ENCODE measurements around the gene PUSL1. TPM values are rescaled to one million over a fixed set of nuclear protein-coding genes. Genes with fewer than 3 reads are reported as not detected.
A peak's percentile ranks its signal among the peaks of the same experiment; 100 is the strongest.

PUSL1 gene
- total RNA-seq, 1 donor from 2014 or later: 14.2 TPM

GRCh38 chr1:1324524-1325287 is 16.3 kb downstream of the PUSL1 start, which contains the start of the genes CPTP and INTS11:
TSS of gene CPTP (plus strand) at chr1:1324802. CDS start at chr1:1326911, 2,109 bp downstream.
TSS of gene INTS11 (minus strand) at chr1:1324660. CDS start at chr1:1324608, 52 bp downstream.
- DNase-seq (ENCODE audit: low read depth): peak; percentile 75

DNA sequence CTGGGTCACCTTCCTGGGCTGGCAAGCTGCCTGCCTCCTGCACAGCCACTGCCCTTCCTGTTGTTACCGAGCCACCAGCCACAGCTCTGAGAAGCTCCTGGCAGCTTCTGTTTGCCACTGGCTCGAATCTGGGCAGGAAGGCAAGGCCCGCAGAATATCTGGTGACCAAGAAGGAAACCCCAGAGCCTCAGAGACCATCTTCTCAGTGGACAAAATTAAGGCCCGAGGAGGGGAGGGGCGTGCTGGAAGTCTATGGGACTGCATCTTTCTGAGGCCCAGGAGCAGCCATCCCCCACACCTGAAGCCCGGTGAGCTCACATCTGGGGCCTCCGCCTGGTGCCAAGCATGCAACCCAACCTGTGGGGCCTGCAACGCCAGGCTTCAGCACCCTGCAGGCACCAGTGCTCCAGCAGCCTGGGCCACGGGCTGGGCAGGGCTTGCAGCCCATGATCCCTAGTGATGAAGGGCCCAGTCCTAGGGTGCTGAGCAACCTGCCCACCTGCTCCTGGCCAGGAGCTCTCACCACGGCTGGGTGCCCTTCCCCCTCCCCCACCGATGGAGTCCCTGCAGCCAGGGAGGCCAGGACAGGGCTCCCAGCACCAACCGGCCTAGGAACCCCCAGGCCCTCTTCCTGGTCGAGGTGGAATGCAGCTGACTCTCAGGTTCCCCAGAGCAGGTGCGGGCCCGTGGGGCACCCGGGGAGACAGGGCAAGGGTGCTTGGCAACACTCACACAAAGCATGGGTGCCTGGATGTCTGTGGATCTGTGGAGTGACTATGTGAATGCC is 17.1 kb downstream of the PUSL1 start:
- no peak for DNase-seq (ENCODE audit: low read depth)

DNA sequence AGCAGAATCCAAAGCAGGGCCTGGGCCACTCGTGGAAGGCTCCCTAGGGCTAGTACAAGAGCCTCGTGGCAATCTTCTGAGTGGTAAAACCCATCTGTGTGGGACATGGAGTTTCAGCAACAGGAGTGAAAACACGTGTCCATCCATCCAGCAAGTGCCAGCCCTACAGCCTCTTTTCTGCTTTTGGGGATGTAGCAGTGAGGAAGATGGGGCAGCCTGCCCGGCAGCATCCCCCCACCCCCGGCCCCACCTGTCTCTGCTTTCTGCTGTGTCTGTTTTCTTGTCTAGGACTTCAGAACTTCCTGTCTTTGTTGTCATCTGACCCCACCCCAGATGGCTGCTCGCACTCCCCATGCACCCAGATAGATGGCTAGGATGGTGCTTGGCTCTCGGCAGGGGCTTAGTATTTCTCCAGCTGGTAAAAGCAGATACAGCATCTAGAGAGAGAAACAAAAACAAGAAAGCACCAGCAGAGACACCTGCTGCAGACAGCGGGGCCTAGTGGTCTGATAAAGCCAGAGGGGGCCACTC is 17.7 kb downstream of the PUSL1 start:
- no peak for DNase-seq (ENCODE audit: low read depth)

GRCh38 chr1:1327291-1327690 is 18.9 kb downstream of the PUSL1 start:
- no peak for DNase-seq (ENCODE audit: low read depth)

- DNase-seq (ENCODE audit: low read depth): no peak
Observed at GRCh38 chr1:1328254-1328653, 19.9 kb downstream of the PUSL1 start.

- no peak for DNase-seq (ENCODE audit: low read depth)
Observed at GRCh38 chr1:1329304-1330210, 21.2 kb downstream of the PUSL1 start.

DNA sequence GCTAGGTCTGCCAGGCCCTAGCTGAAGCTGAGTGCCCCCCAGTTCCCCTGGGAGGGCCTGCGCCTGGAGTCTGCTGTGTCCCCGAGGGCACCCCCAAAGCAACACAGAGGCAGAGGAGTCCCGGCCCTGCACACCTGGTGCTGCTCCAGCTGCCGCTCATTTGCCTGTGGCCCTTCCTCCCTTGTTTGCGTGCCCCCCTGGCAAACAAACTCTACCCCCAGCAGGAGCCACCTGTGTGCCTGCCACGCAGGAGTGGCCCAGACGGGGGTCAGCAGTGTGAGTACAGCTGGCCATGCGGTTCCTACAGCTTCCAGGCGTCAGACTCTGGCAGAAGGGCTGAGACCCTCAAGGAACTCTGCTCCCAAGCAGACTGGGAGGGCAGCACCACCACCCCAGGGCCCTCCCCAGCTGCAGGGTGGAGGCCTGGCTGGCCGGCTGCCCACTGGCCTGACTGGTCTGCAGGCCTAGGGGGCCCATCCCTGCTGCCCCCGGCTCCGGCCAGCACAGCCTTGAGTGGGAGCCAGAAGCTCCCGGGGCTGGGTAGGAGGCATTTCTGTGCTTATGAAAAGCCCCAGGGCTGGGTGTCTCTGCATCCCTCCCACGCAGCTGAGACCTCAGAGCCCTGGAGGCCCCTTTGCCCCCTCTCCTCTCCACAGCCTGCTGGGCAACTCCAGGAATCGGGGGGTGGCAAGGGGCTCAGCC is 22.1 kb downstream of the PUSL1 start:
- no peak for DNase-seq (ENCODE audit: low read depth)

- no peak for DNase-seq (ENCODE audit: low read depth)
Observed at GRCh38 chr1:1331068-1331965, 22.9 kb downstream of the PUSL1 start, which contains the start of gene TAS1R3. TSS of gene TAS1R3 (plus strand) at chr1:1331280. CDS start at chr1:1331346, 66 bp downstream.

- no peak for DNase-seq (ENCODE audit: low read depth)
Observed at GRCh38 chr1:1332031-1332755, 23.8 kb downstream of the PUSL1 start.

- DNase-seq (ENCODE audit: low read depth): no peak
Observed at GRCh38 chr1:1332774-1333480, 24.5 kb downstream of the PUSL1 start.

DNA sequence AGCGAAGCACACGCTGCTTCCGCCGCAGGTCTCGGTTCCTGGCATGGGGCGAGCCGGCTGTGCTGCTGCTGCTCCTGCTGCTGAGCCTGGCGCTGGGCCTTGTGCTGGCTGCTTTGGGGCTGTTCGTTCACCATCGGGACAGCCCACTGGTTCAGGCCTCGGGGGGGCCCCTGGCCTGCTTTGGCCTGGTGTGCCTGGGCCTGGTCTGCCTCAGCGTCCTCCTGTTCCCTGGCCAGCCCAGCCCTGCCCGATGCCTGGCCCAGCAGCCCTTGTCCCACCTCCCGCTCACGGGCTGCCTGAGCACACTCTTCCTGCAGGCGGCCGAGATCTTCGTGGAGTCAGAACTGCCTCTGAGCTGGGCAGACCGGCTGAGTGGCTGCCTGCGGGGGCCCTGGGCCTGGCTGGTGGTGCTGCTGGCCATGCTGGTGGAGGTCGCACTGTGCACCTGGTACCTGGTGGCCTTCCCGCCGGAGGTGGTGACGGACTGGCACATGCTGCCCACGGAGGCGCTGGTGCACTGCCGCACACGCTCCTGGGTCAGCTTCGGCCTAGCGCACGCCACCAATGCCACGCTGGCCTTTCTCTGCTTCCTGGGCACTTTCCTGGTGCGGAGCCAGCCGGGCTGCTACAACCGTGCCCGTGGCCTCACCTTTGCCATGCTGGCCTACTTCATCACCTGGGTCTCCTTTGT is 25.3 kb downstream of the PUSL1 start:
- no peak for DNase-seq (ENCODE audit: low read depth)

GRCh38 chr1:1334835-1335234 is 26.4 kb downstream of the PUSL1 start:
- no peak for DNase-seq (ENCODE audit: low read depth)

- DNase-seq (ENCODE audit: low read depth): no peak
Observed at GRCh38 chr1:1335283-1335682, 26.9 kb downstream of the PUSL1 start.

GRCh38 chr1:1335792-1336248 is 27.4 kb downstream of the PUSL1 start:
- DNase-seq (ENCODE audit: low read depth): no peak

DNA sequence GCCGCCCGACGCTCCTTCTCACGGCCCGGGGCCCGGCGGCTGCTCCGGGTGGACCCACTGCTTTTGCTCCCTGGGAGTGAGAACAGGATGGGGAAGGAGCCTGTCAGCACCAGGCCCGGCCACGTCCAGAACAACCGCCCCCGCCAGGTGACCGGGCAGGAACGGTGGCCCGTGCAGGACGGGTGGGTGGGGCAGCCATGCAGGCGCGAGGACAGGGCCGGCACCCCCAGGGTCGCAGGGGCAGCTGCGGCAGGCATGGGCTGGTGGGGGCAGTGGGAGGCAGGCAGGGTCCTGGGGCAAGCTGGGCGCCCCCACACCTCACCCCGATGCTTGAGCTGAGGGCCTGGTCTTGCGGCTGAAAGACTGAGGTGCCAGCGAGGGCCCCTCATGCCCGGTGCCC is 28.0 kb downstream of the PUSL1 start:
- DNase-seq (ENCODE audit: low read depth): no peak

GRCh38 chr1:1336931-1337792 is 28.8 kb downstream of the PUSL1 start:
- DNase-seq (ENCODE audit: low read depth): no peak

GRCh38 chr1:1337793-1338147 is 29.4 kb downstream of the PUSL1 start:
- no peak for DNase-seq (ENCODE audit: low read depth)

All from renal cortical epithelial cell (primary cell).